HG03139 (cell line): Measurements from ENCODE around the gene TMEM114.

Source experiments
- ATAC-seq: cut with Tn5 transposase; IDR thresholded peaks from one replicate; pipeline ENCODE4 v1.9.1; 2021; ENCODE audit not compliant: unreplicated experiment

Gene TMEM114

DNA sequence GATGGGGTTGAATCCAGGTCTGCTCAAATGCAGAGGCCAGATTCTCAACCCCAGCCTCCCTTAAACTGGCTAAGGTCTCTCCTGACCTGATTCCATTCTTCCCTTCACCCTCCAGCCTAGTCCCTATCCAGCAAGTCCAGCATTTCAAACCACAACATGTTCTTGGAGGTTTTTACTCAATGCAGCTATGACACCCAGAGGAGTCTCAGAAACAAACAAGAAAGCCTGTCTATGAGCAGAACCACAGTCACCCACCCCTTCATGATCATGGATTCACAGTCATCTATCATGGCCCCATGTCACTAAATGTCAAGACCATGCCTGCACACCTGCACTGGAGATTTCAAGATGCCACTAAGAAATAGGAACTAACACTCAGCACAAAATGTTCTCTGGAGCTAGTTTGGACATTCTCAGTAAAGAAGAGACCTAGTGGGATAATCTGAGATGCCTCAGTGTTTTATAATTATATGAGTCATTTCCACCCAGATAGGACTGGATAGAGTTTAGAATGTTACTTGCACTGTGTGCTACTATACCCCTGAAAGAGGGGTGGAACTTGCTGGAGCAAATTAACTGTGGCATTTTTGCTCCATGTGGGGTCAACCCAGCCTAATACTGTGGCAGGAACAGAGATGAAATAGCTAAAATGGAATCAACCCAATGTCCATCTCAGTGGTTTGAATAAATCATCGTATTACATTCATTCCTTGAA lies 21.7 kb upstream of the TMEM114 start:
- no peak for ATAC-seq

DNA sequence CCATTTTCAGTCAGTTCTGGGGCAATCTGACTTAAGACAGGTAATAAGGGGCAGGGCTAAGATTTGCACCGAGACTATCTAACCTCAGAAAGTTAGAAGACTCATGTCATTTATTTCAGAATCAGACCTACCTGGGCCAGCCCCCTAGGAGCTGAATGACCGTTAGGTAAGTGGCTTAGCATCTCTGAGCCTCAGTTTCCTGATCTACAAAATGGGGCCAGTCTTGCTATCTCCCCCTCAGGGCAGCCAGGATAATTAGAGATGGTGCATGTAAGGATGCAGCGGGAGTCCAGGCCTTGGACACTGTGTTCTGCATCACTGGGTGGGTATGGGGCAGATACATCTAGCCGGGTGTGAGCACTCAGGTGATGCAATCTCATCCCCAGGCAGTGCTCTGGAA lies 20.8 kb upstream of the TMEM114 start:
- no peak for ATAC-seq

DNA sequence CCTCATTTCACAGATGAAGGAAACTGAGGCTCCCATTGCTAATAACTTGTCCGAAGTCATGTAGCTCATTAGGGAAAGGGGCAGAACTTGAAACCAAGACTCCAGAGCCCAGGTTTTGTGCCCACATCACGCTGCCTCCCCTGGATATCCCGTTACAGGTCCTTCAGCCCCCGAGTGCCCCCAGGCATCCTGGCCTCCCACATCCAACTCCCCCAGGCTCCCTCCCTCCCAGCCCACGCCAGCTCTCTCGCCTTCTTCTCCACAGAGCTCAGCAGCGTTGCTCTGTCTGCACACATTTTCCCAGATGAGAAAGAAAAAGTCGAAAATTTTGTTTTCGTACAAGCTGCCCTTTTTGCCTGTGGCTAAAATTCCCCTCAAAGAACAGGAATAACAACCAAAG lies 16.9 kb upstream of the TMEM114 start:
- no peak for ATAC-seq

DNA sequence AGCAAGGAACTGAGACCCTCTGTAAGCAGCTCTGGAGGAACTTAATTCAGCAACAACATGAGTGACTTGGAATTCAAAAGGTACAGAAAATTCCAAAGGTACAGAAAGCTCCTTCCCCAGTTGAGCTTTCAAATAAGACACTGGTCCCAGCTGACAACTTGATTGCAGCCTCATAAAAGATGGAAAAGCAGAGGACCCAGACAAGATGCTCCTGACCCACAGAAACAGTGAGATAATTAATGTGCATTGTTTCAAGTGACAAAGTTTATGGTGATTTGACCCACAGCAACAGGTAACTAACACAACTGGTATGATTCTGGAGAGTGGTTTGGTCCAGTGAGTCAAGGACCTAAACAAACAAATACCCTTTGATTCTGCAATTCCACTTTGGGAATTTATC lies 15.2 kb upstream of the TMEM114 start:
- ATAC-seq, result no peak

DNA sequence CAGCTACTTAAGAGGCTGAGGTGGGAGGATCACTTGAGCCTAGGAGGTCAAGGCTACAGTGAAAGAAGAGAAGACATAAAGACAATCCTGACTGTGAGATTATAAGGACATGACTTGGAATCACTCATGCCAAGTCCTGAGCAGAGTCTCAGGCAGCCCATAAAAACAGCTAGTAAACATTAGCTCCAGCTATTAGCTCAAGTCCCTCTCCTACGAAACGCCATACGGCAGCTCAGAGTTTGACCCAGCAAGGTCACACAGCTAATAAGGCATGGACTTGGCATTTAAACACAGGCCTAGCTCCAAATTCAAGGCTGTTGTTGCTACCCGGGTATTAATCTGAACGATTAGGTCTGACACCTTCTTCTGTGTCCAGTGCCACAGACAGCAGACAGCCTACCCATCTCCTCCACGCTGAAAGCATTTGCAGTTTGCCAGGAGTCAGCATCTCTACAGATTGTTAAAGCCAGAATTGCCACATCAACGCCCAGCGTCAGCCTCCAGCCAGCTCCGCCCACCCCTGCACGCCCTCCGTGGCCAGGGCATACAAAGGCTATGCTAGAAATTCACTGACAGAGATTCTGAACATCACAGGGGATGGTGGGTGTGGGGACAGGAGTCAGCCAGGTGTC lies 9.9 kb upstream of the TMEM114 start:
- no peak for ATAC-seq

DNA sequence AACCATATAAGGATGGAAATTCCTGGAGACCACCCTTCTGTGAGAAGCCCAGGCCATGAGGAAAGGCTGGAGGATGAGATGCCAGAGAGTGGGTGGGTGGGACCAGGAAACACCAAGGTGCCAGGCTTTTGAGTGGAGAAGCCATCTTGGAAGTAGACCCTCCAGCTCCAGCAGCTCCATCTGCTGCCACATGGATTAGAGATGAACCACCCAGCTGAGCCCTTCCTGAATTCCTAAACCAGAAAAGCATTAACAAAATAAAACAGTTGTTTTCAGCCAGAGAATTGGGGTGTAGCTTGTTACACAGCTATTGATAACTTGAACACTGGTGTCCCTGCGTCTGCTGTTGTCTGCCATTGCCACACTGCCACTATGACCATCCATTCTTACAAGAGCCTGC lies 6.3 kb upstream of the TMEM114 start:
- no peak for ATAC-seq

DNA sequence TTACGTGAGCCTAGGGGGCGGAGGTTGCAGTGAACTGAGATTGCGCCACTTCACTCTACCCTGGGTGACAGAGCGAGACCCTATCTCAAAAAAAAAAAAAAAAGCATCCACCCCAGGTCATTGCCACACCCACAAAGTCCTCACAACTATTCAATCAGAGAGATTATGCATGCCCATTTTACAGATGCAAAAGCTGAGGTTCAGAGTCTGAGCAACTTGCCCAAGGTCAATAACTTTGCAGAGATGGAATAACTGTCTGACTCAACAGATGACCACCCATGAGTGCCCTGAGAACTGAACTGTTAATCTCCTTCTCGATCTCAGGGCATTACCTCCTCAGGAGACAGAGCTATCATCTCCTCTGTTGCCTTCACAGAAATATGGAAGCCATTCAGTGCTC lies 5.5 kb upstream of the TMEM114 start:
- no peak for ATAC-seq

DNA sequence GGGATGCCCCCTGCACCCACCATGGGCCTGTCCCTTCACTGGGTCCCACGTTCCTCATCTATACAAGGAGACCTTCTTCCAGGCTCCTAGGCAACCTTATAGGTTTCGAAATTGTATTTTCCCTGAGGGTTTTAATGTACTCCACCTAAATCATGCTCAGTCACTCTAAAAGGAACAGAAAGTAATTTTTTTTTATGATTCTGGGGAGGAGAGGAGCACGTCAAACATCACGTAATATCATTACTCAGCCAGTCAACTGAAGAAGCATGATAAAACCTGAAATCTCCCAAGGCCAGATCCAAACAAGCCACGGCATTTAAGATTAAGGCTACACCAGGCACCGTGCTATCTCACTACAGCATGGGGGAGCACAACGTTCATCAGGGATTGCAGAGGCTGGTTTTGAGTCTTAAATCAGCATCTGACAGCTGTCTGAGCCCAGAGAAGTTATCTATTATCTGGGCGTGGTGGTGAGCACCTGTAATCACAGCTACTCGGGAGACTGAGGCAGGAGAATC lies 3.9 kb upstream of the TMEM114 start:
- no peak for ATAC-seq

DNA sequence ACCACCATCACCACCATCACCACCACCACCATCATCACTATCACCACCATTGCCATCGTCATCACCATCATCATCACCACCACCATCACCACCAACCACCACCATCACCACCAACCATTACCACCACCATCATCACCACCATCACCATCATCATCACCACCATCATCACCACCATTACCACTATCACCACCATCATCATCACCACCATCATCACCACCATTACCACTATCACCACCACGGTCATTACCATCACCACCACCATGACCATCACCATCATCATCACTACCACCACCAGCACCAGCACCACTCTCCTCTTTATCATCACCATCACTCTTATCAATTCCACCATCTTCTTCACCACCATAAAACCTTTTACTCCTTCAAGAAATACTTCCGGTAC lies 1.1 kb upstream of the TMEM114 start:
- ATAC-seq, result no peak

DNA sequence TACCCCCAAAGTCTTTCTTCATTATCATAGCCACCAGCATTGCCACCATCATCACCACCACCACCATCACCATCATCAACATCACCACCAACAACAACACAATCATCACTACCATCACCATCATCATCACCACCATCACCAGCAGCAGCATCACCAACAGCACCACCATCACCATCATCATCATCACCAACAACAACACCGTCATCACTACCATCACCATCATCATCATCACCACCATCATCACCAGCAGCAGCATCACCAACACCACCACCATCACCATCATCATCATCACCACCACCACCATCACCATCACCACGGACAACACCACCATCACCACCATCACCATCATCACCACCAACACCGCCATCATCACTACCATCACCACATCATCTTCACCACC lies 500 bp upstream of the TMEM114 start:
- ATAC-seq, result no peak

DNA sequence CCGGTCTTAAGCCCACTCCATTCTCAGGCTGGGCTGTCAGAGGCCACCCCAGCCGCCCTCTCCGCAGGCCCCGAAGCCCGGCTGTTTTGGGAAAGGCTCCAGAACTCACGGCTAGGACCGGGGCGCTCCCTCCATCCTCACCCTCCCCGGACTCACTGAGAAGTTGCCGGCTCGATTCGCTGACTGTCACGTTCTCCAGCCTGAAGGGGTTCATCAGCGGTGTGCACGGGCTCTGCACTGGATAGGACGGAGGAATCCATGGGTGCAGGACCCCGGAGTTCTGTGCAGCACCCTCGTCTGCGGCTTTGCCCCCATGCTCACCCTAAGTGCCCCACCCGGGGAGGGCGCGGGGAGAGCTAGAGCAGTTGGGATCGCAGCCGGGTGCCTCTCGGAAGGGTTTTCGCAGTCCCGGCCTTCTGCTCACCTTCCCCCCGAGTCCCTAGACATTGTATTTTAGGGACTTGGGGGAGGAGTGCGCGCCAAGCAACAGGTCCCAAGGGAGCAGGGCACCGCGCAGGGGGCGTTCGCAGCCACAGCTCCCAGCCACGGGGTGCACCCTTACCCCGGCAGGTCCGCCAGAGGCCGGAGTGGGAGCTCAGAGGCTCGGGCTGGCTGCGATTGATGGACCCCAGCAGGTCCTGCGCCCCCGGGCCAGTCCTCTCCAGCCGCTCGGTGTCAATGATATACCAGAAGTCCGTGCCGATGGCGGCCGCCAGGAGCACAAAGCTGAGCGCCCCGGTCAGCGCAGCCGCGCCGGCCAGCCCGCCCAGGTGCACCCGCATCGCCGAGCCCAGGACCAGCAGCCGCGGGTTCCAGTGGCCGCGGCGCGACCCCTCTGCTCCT lies 1.0 kb downstream of the TMEM114 start:
- ATAC-seq, result no peak

DNA sequence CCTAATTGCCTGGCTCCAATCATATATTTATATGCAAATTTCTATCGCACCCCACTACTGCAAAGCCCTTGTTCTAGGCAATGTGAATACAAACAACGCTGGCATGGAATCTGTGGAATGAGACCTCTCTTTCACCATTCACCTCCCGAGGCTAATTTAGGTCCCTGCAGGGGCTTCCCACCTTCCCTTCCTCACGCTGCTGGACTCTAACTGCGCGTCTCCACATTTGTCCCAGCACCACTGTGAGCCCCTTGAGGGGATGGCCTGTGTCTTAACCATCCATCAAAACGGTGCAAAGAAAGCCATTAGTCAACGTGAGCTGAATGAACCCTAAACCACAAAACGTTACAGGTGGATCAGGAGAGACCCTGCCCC lies 1.6 kb downstream of the TMEM114 start:
- no peak for ATAC-seq

DNA sequence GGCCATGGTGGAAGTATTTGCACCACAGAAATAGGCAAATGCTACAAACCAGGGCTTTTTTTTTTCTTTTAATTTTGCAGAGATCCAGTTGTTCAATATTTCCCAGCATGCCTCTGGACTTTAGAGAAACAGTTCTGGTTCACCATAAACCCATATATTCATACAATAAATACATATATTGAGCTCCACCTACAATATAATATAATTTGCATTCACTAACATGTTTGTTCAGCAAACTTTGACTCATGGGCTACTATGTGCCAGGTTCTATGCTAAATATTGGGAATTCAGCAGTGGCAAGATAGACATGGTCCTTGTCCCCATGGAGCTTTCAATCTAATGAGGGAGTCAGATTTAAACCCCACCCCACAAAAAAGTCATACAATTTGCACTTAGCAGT lies 3.2 kb downstream of the TMEM114 start:
- ATAC-seq, result no peak

DNA sequence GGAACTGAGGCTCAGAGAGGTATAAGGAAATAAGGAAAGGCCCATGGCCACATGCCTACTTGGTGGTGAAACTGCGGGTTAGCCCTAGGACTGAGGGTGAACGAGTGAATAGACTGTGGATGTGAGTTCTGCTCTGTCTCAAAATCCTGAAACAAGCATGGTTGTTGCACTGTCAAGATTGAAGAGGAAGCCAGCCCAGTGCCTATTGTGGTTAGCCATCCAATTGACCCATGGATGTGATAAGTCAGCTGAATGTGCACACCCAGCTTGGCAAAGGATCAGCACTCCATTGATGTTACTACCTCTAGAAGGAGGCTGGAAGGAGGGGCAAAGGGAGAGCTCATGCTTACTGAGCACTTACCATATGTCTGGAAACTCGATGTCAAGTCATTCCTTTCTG lies 4.5 kb downstream of the TMEM114 start:
- no peak for ATAC-seq

DNA sequence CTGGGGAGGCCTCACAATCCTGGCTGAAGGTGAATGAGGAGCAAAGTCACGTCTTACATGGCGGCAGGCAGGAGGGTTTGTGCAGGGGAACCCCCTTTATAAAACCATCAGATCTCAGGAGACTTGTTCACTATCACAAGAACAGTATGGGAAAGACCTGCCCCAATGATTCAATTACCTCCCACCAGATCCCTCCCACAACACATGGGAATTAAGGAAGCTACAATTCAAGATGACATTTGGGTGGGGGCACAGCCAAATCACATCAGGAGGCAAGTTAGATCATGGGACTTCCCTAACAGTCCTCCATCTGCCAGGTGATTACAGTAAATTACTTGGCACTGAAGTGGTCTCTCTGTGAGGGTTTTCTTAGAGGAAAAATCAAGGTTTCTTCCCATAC lies 5.3 kb downstream of the TMEM114 start:
- ATAC-seq, result no peak

DNA sequence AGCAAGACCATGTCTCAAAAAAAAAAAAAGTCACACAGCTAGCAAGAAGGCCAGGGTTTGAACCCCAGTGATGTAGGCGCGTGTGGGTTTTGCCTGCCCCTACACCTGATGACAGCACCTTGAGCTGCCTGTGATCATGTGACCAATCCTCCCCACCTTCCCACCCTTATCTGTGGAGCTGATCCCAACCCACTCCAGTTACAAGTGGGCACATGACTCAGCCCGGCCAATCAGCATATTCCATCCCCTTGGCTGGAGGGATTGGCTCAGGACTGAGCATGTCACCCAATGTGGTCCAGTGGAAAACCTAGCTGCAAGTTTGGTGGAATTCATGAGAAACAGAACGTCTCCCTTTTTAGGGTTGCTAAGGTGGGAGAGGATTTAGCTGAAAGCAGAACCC lies 6.6 kb downstream of the TMEM114 start:
- no peak for ATAC-seq

DNA sequence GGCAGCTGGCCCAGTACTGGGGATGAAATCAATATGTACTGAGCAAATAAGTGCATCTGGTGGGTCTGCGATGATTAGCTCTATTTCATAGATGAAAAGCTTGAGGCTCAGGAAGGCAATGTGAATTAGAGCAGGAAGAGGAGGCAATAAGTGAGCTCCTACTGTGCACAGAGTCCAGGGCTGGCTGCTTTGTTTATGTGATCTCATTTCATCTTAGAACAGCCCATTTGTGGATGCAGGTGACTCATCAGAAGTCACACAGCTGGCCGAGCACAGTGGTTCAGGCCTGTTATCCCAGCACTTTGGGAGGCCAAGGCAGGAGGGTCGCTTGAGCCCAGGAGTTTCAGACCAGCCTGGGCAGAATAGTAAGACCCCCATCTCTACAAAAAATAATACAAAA lies 7.1 kb downstream of the TMEM114 start:
- ATAC-seq, result no peak

DNA sequence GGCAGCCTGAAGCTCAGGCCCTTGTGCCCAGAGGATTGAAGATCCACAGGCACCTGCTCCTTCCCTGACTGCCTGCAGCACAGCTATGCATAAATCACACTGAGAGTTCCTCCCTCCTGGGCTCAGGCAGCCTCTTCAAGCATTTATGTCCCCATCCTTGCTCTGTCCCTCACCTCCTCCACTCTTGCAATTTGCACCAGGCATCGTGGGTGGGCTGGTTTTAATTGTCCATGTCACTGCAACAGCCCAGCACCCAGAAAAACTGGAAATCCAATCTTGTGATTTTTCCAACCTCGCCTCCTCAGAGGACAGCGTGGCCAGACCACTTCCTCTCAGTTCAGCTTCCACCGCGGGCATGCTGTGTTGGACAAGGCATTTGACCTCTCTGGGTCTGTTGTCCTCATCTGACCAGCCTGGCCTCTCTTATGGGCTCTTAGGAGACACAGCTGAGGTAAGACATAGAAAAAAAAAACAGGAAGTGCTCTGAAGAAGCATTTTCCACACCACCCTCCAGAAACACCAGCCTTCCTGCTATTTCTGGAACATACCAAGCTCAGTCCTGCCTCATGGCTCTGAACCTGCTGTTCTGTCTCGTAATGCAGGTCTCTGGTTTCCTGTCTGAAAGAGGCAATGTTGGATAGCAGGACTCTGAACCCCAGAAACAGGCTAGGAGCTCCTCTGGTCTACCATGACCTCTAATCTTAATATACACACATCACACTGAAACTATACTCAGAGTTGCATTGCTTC lies 8.3 kb downstream of the TMEM114 start:
- ATAC-seq, result no peak

DNA sequence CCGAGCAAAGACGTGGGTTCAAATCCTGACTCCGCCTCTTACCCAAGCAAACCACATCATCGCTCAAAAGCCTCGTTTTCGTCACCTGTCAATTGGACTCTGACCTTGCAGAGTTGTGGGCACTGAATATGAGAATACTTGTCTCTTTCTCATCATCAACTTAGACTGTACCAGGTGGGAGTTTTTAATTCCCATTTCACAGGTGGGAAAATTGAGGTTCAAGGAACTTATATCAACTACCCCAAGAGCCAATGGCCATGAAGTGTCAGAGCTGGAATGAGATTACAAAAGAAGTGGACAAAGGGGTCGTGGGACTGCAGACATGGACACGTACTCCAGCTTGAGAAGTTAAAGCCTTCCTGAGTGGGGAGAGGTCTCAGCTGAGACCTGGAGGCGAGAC lies 10.8 kb downstream of the TMEM114 start:
- ATAC-seq, result no peak

DNA sequence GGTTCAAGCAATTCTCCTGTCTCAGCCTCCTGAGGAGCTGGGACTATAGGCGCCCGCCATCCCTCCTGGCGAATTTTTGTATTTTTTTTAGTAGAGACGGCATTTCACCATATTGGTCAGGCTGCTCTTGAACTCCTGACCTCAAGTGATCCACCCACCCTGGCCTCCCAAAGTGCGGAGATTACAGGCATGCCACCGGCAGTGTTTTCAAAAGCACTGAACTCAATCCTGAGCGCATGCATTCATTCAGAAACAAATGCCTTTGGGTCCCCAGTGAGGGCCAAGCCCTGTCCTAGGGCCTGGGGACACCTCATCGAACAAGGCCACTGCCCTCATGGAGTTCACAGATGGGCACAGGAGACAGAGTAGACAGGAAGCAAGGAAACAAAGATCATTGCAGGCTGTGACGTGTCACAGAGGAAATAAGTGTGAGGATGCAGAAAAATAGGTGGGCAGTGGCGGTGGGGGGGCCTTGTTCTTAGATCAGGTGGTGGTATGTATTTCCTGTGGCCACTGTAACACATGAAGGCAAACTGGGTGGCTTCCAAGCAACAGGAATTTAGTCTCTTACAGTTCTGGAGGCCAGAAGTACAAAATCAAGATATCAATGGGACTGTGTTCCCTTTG lies 12.5 kb downstream of the TMEM114 start:
- ATAC-seq, result no peak
